ENCODE data around the gene FSIP2. TPM values are rescaled to one million over a fixed set of nuclear protein-coding genes. Genes with fewer than 3 reads are reported as not detected.

Gene FSIP2
- total RNA-seq, 1 donor from 2014 or later: 1.0 TPM

GRCh38 chr2:185802926-185803325 is 64.3 kb downstream of the FSIP2 start:
- Histone ChIP-seq H3K4me3 (ENCODE audit: low read length in 3 of 3) (no peak overlapping the region), H3K9me3 (ENCODE audit: control insufficient read depth in 3 of 3, low read length in 3 of 3) (no peaks in the 10 kb centered on the region), H3K27ac (ENCODE audit: low read depth, low read length) (no peak overlapping the region), H3K27me3 (ENCODE audit: control insufficient read depth in 3 of 3, insufficient read depth in 3 of 3, low read length in 3 of 3) (no peaks in the 10 kb centered on the region), H3K9ac (ENCODE audit: low read depth in 1 of 3, low read length in 3 of 3) (no peak overlapping the region), H3K36me3 (ENCODE audit: control insufficient read depth in 3 of 3, insufficient read depth in 3 of 3, low read length in 3 of 3) (no peaks in the 10 kb centered on the region), H3K4me1 (ENCODE audit: control insufficient read depth in 3 of 3, insufficient read depth in 3 of 3, low read length in 3 of 3) (no peaks in the 10 kb centered on the region)

DNA sequence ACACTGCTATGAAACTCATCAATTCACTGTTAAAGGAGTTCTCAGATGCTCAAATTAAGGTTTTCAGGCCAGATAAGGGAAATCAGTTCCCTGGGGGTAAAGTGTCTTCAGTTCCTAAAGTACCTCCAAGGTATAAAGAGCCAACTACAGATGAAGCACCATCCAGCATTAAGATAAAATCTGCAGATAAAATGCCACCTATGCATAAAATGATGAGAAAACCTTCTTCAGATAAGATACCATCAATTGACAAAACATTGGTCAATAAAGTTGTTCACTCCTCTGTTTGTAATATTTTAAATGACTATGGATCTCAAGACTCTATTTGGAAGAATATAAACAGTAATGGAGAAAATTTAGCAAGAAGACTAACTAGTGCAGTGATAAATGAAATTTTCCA is 68.2 kb downstream of the FSIP2 start:
- Histone ChIP-seq H3K4me1 (ENCODE audit: control insufficient read depth in 3 of 3, insufficient read depth in 3 of 3, low read length in 3 of 3) (no peaks in the 10 kb centered on the region), H3K36me3 (ENCODE audit: control insufficient read depth in 3 of 3, insufficient read depth in 3 of 3, low read length in 3 of 3) (no peaks in the 10 kb centered on the region), H3K9me3 (ENCODE audit: control insufficient read depth in 3 of 3, low read length in 3 of 3) (no peaks in the 10 kb centered on the region), H3K27me3 (ENCODE audit: control insufficient read depth in 3 of 3, insufficient read depth in 3 of 3, low read length in 3 of 3) (no peaks in the 10 kb centered on the region), H3K9ac (ENCODE audit: low read depth in 1 of 3, low read length in 3 of 3) (no peak overlapping the region), H3K27ac (ENCODE audit: low read depth, low read length) (no peak overlapping the region), H3K4me3 (ENCODE audit: low read length in 3 of 3) (no peak overlapping the region)

GRCh38 chr2:185807351-185807750 is 68.7 kb downstream of the FSIP2 start:
- Histone ChIP-seq H3K36me3 (ENCODE audit: control insufficient read depth in 3 of 3, insufficient read depth in 3 of 3, low read length in 3 of 3) (no peaks in the 10 kb centered on the region), H3K27me3 (ENCODE audit: control insufficient read depth in 3 of 3, insufficient read depth in 3 of 3, low read length in 3 of 3) (no peaks in the 10 kb centered on the region), H3K4me1 (ENCODE audit: control insufficient read depth in 3 of 3, insufficient read depth in 3 of 3, low read length in 3 of 3) (no peaks in the 10 kb centered on the region), H3K27ac (ENCODE audit: low read depth, low read length) (no peak overlapping the region), H3K9me3 (ENCODE audit: control insufficient read depth in 3 of 3, low read length in 3 of 3) (no peaks in the 10 kb centered on the region), H3K4me3 (ENCODE audit: low read length in 3 of 3) (no peak overlapping the region), H3K9ac (ENCODE audit: low read depth in 1 of 3, low read length in 3 of 3) (no peak overlapping the region)

DNA sequence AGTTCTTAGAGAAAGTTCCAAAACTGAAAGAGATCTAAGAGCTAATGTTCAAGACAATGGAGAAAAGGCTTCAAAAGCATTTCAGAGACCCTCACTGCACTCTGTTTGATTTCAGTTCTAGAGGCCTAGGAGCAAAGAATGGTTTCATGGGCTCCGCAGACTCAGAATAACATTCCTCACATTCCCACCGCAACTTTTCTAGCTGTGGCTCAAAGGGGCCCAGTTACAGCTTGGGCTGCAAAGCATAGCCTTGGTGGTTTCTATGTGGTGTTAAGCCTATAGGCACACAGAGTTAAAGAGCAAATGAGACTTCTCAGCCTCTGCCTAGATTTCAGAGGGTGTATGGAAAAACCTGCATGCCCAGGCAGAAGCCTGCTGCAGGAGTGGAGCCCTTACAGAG is 73.0 kb downstream of the FSIP2 start:
- no peak overlapping the region for H3K9ac ChIP-seq (ENCODE audit: low read depth in 1 of 3, low read length in 3 of 3)
- no peaks in the 10 kb centered on the region for H3K4me1 ChIP-seq (ENCODE audit: control insufficient read depth in 3 of 3, insufficient read depth in 3 of 3, low read length in 3 of 3)
- no peaks in the 10 kb centered on the region for H3K9me3 ChIP-seq (ENCODE audit: control insufficient read depth in 3 of 3, low read length in 3 of 3)
- H3K27me3 ChIP-seq (ENCODE audit: control insufficient read depth in 3 of 3, insufficient read depth in 3 of 3, low read length in 3 of 3): no peaks in the 10 kb centered on the region
- no peak overlapping the region for H3K27ac ChIP-seq (ENCODE audit: low read depth, low read length)
- no peak overlapping the region for H3K4me3 ChIP-seq (ENCODE audit: low read length in 3 of 3)
- H3K36me3 ChIP-seq (ENCODE audit: control insufficient read depth in 3 of 3, insufficient read depth in 3 of 3, low read length in 3 of 3): no peaks in the 10 kb centered on the region

GRCh38 chr2:185813707-185814106 is 75.1 kb downstream of the FSIP2 start:
- no peaks in the 10 kb centered on the region for H3K4me1 ChIP-seq (ENCODE audit: control insufficient read depth in 3 of 3, insufficient read depth in 3 of 3, low read length in 3 of 3)
- no peaks in the 10 kb centered on the region for H3K36me3 ChIP-seq (ENCODE audit: control insufficient read depth in 3 of 3, insufficient read depth in 3 of 3, low read length in 3 of 3)
- H3K27ac ChIP-seq (ENCODE audit: low read depth, low read length): no peak overlapping the region
- no peak overlapping the region for H3K9ac ChIP-seq (ENCODE audit: low read depth in 1 of 3, low read length in 3 of 3)
- H3K9me3 ChIP-seq (ENCODE audit: control insufficient read depth in 3 of 3, low read length in 3 of 3): peaks cover 0 to 1% (median 0%) of the 10 kb centered on the region in 3 donors
- H3K4me3 ChIP-seq (ENCODE audit: low read length in 3 of 3): no peak overlapping the region
- no peaks in the 10 kb centered on the region for H3K27me3 ChIP-seq (ENCODE audit: control insufficient read depth in 3 of 3, insufficient read depth in 3 of 3, low read length in 3 of 3)

DNA sequence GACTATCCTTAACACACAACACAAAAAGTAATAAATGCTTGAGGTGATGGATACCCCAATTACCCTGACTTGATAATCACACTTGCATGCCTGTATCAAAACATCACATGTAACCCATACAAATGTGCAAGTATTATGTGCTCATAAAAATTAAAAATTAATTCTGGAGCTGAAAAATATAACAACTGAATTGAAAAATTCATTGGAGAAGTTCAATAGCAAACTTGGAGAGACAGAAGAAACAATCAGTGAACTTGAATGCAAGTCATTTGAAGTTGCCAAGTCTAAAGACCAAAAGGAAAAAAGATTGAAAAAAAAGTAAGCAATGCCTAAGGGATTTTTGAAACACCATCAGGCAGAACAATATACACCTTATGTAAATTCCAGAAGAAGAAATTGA is 79.4 kb downstream of the FSIP2 start:
- no peak overlapping the region for H3K27ac ChIP-seq (ENCODE audit: low read depth, low read length)
- H3K27me3 ChIP-seq (ENCODE audit: control insufficient read depth in 3 of 3, insufficient read depth in 3 of 3, low read length in 3 of 3): no peaks in the 10 kb centered on the region
- peaks cover 0 to 2% (median 1%) of the 10 kb centered on the region in 3 donors for H3K9me3 ChIP-seq (ENCODE audit: control insufficient read depth in 3 of 3, low read length in 3 of 3)
- H3K9ac ChIP-seq (ENCODE audit: low read depth in 1 of 3, low read length in 3 of 3): no peak overlapping the region
- H3K4me3 ChIP-seq (ENCODE audit: low read length in 3 of 3): no peak overlapping the region
- H3K4me1 ChIP-seq (ENCODE audit: control insufficient read depth in 3 of 3, insufficient read depth in 3 of 3, low read length in 3 of 3): no peaks in the 10 kb centered on the region
- H3K36me3 ChIP-seq (ENCODE audit: control insufficient read depth in 3 of 3, insufficient read depth in 3 of 3, low read length in 3 of 3): no peaks in the 10 kb centered on the region

- no peaks in the 10 kb centered on the region for H3K36me3 ChIP-seq (ENCODE audit: control insufficient read depth in 3 of 3, insufficient read depth in 3 of 3, low read length in 3 of 3)
Measured at GRCh38 chr2:185821467-185821866, 82.9 kb downstream of the FSIP2 start.

GRCh38 chr2:185823773-185824172 is 85.2 kb downstream of the FSIP2 start:
- peaks cover 0 to 2% (median 2%) of the 10 kb centered on the region in 3 donors for H3K9me3 ChIP-seq (ENCODE audit: control insufficient read depth in 3 of 3, low read length in 3 of 3)
- no peak overlapping the region for H3K9ac ChIP-seq (ENCODE audit: low read depth in 1 of 3, low read length in 3 of 3)
- no peak overlapping the region for H3K27ac ChIP-seq (ENCODE audit: low read depth, low read length)
- no peak overlapping the region for H3K4me3 ChIP-seq (ENCODE audit: low read length in 3 of 3)
- H3K27me3 ChIP-seq (ENCODE audit: control insufficient read depth in 3 of 3, insufficient read depth in 3 of 3, low read length in 3 of 3): no peaks in the 10 kb centered on the region
- H3K4me1 ChIP-seq (ENCODE audit: control insufficient read depth in 3 of 3, insufficient read depth in 3 of 3, low read length in 3 of 3): no peaks in the 10 kb centered on the region
- no peaks in the 10 kb centered on the region for H3K36me3 ChIP-seq (ENCODE audit: control insufficient read depth in 3 of 3, insufficient read depth in 3 of 3, low read length in 3 of 3)

More at GRCh38 chr2:185821467-185821866, 82.9 kb downstream of the FSIP2 start:
- H3K27me3 ChIP-seq (ENCODE audit: control insufficient read depth in 3 of 3, insufficient read depth in 3 of 3, low read length in 3 of 3): no peaks in the 10 kb centered on the region
- no peaks in the 10 kb centered on the region for H3K4me1 ChIP-seq (ENCODE audit: control insufficient read depth in 3 of 3, insufficient read depth in 3 of 3, low read length in 3 of 3)
- H3K4me3 ChIP-seq (ENCODE audit: low read length in 3 of 3): no peak overlapping the region
- no peak overlapping the region for H3K9ac ChIP-seq (ENCODE audit: low read depth in 1 of 3, low read length in 3 of 3)
- H3K27ac ChIP-seq (ENCODE audit: low read depth, low read length): no peak overlapping the region
- peaks cover 0 to 3% (median 2%) of the 10 kb centered on the region in 3 donors for H3K9me3 ChIP-seq (ENCODE audit: control insufficient read depth in 3 of 3, low read length in 3 of 3)

DNA sequence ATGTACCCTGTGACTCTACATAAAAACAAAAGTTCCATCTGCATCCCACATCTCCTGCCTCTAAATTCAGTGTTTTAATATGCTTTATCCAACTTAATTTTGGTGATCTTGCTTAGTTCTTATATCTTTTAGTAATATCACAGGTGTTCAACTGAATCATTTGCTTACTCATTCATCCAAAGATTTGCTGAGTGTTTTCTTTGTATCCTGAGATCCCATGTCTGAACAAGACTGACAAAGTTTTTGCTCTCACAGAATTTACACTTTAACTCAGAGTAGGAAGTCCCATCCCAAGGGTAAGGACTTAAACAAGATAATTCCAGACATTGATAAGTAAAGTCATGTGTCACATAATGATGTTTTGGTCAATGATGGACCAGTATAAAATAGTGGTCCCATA is 87.0 kb downstream of the FSIP2 start:
- no peaks in the 10 kb centered on the region for H3K27me3 ChIP-seq (ENCODE audit: control insufficient read depth in 3 of 3, insufficient read depth in 3 of 3, low read length in 3 of 3)
- H3K27ac ChIP-seq (ENCODE audit: low read depth, low read length): no peak overlapping the region
- H3K4me3 ChIP-seq (ENCODE audit: low read length in 3 of 3): no peak overlapping the region
- peaks cover 0 to 2% (median 0%) of the 10 kb centered on the region in 3 donors for H3K9me3 ChIP-seq (ENCODE audit: control insufficient read depth in 3 of 3, low read length in 3 of 3)
- H3K4me1 ChIP-seq (ENCODE audit: control insufficient read depth in 3 of 3, insufficient read depth in 3 of 3, low read length in 3 of 3): no peaks in the 10 kb centered on the region
- H3K9ac ChIP-seq (ENCODE audit: low read depth in 1 of 3, low read length in 3 of 3): no peak overlapping the region
- no peaks in the 10 kb centered on the region for H3K36me3 ChIP-seq (ENCODE audit: control insufficient read depth in 3 of 3, insufficient read depth in 3 of 3, low read length in 3 of 3)

GRCh38 chr2:185828326-185828725 is 89.7 kb downstream of the FSIP2 start:
- no peak overlapping the region for H3K9ac ChIP-seq (ENCODE audit: low read depth in 1 of 3, low read length in 3 of 3)
- no peak overlapping the region for H3K27ac ChIP-seq (ENCODE audit: low read depth, low read length)
- H3K4me3 ChIP-seq (ENCODE audit: low read length in 3 of 3): no peak overlapping the region
- H3K4me1 ChIP-seq (ENCODE audit: control insufficient read depth in 3 of 3, insufficient read depth in 3 of 3, low read length in 3 of 3): no peaks in the 10 kb centered on the region
- no peaks in the 10 kb centered on the region for H3K36me3 ChIP-seq (ENCODE audit: control insufficient read depth in 3 of 3, insufficient read depth in 3 of 3, low read length in 3 of 3)
- H3K27me3 ChIP-seq (ENCODE audit: control insufficient read depth in 3 of 3, insufficient read depth in 3 of 3, low read length in 3 of 3): no peaks in the 10 kb centered on the region
- H3K9me3 ChIP-seq (ENCODE audit: control insufficient read depth in 3 of 3, low read length in 3 of 3): peaks cover 0 to 1% (median 0%) of the 10 kb centered on the region in 3 donors

DNA sequence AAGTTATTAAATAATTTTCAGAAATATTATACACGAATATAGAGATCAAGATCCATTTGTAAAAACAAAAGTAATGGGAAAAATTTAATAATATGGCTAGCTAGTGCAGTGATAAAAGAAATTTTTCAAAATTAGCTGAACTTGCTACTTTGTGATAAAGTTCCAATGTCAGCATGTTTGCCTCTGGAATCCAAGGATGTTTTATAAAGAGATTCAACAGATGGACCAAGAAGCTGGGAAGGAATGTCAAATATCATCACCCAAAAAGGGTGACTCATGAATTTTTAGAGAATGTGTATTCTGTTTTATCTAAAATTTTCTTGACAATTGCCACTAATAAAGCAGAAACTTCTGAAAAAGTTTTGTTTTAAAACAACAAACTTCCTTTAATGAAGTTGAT is 95.3 kb downstream of the FSIP2 start:
- Histone ChIP-seq H3K36me3 (ENCODE audit: control insufficient read depth in 3 of 3, insufficient read depth in 3 of 3, low read length in 3 of 3) (no peaks in the 10 kb centered on the region), H3K4me3 (ENCODE audit: low read length in 3 of 3) (no peak overlapping the region), H3K27ac (ENCODE audit: low read depth, low read length) (no peak overlapping the region), H3K27me3 (ENCODE audit: control insufficient read depth in 3 of 3, insufficient read depth in 3 of 3, low read length in 3 of 3) (no peaks in the 10 kb centered on the region), H3K4me1 (ENCODE audit: control insufficient read depth in 3 of 3, insufficient read depth in 3 of 3, low read length in 3 of 3) (no peaks in the 10 kb centered on the region), H3K9me3 (ENCODE audit: control insufficient read depth in 3 of 3, low read length in 3 of 3) (peaks cover 0 to 2% (median 0%) of the 10 kb centered on the region in 3 donors), H3K9ac (ENCODE audit: low read depth in 1 of 3, low read length in 3 of 3) (no peak overlapping the region)

Data from skeletal muscle tissue (tissue), 4 donors.